Stimulated activated CD4-positive, alpha-beta T cell treated with anti-CD3 and anti-CD28 coated beads, TNF-alpha, amount 100 ng/mL, for 24 hours (primary cell): ENCODE data around the gene SPN.
"Not testable (repeated sequence)": the region's sequence is repeated elsewhere in the genome, so short reads cannot be mapped to it uniquely, and the experiment has no call there.

Source experiments
- DNase-seq, 3 experiments: peaks; one replicate each; pipeline ENCODE4 v3.0.0-alpha.2; 2020; ENCODE audit warnings: low read depth in 3 of 3

SPN gene

GRCh38 chr16:29701214-29701555 lies 38.1 kb downstream of the SPN start:
- DNase-seq, result no peak

GRCh38 chr16:29702269-29702668 lies 39.2 kb downstream of the SPN start:
- DNase-seq, result no peak

GRCh38 chr16:29705030-29705429 lies 42.0 kb downstream of the SPN start:
- no peak for DNase-seq

GRCh38 chr16:29707160-29707559 lies 44.1 kb downstream of the SPN start:
- not testable (repeated sequence) for DNase-seq

- no peak for DNase-seq
These were observed 46.0 kb downstream of the SPN start for GRCh38 chr16:29708917-29709600.

GRCh38 chr16:29709657-29710056 lies 46.6 kb downstream of the SPN start:
- not testable (repeated sequence) for DNase-seq

- DNase-seq, result peak in 1 of 3 experiments; percentile 26
These were observed 47.5 kb downstream of the SPN start for GRCh38 chr16:29710227-29711219.

- DNase-seq, result no peak
These were observed 49.8 kb downstream of the SPN start for GRCh38 chr16:29712809-29713208.

GRCh38 chr16:29714396-29714795 lies 51.3 kb downstream of the SPN start:
- no peak for DNase-seq

GRCh38 chr16:29714972-29715371 lies 51.9 kb downstream of the SPN start:
- DNase-seq, result no peak

GRCh38 chr16:29717113-29717512 lies 54.1 kb downstream of the SPN start:
- DNase-seq, result no peak

- DNase-seq, result no peak
These were observed 56.0 kb downstream of the SPN start for GRCh38 chr16:29719063-29719462.
